HFF-Myc (cell line): Measurements from ENCODE around the gene SNTA1.
A peak's percentile ranks its signal among the peaks of the same experiment; 100 is the strongest.
"Not testable (repeated sequence)": the region's sequence is repeated elsewhere in the genome, so short reads cannot be mapped to it uniquely, and the experiment has no call there.

Experiments
- DNase-seq: peaks from one replicate; pipeline ENCODE4 v3.0.0-alpha.2; 2011; ENCODE audit warnings: low read depth; ENCODE audit errors: extremely low read depth
- H3K4me3 ChIP-seq: replicated peaks from 2 replicates; pipeline ENCODE4 v1.5.1; 2011; ENCODE audit warnings: low read depth, mild to moderate bottlenecking, control low read depth, low read length
- CTCF ChIP-seq: IDR thresholded peaks from 2 replicates; pipeline ENCODE4 v1.5.1; 2012; ENCODE audit warnings: mild to moderate bottlenecking, low read depth, low read length, control low read depth; ENCODE audit errors: missing control alignments

Gene SNTA1

DNA sequence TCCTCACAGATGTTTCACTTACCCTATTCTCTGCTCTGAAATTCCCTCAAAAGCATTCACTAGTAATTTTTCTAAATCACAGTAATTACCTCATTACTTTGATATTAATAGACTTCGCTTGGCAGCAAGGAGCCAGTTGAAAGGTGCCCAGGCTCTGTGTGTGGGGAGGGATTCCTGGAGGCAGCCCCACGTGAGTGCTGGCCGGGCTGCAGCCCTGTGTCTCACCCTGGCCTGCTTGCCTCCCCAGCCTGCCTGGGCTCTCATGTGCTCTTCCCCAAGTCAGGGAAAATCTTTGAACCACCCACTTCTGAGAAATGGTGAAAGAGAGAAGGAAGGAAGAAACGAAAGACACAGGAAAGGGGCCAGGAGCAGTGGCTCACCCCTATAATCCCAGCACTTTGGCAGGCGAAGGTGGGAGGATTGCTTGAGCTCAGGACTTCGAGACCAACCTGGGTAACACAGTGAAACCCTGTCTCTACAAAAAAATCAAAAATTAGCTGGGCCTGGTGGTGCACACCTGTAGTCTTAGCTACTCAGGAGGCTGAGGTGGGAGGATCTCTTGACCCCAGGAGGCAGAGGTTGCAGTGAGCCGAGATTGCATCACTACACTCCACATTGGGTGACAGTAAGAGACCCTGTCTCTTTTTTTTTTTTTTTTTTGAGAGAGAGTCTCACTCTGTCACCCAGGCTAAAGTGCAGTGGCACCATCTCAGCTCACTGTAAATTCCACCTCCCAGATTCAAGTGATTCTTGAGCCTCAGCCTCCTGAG lies 20.0 kb upstream of the SNTA1 start:
- H3K4me3 ChIP-seq = no peak overlapping the region
- no peak for DNase-seq
- TF ChIP-seq CTCF = no peak

DNA sequence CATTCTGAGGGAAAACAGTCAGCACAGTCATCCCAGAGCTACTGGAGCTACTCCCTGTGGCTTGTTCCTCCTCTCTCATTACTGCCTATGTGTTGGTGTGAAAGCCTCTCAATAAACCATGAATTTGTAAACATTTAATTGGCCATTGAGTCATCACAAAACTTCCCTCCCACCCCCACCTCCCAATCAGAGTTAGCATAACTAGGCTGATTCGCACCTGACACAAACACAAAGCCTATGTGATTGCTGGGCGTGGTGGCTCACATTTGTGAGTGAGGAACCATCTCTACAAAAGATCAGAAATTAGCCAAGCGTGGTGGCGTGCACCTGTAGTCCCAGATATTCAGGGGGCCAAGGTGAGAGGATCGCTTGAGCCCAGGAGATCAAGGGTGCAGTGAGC lies 17.1 kb upstream of the SNTA1 start:
- DNase-seq = no peak
- TF ChIP-seq CTCF = no peak
- H3K4me3 ChIP-seq = no peak overlapping the region

- no peak for TF ChIP-seq CTCF
- no peak overlapping the region for H3K4me3 ChIP-seq
- DNase-seq = no peak
Measured at GRCh38 chr20:33459599-33459998, 16.0 kb upstream of the SNTA1 start.

DNA sequence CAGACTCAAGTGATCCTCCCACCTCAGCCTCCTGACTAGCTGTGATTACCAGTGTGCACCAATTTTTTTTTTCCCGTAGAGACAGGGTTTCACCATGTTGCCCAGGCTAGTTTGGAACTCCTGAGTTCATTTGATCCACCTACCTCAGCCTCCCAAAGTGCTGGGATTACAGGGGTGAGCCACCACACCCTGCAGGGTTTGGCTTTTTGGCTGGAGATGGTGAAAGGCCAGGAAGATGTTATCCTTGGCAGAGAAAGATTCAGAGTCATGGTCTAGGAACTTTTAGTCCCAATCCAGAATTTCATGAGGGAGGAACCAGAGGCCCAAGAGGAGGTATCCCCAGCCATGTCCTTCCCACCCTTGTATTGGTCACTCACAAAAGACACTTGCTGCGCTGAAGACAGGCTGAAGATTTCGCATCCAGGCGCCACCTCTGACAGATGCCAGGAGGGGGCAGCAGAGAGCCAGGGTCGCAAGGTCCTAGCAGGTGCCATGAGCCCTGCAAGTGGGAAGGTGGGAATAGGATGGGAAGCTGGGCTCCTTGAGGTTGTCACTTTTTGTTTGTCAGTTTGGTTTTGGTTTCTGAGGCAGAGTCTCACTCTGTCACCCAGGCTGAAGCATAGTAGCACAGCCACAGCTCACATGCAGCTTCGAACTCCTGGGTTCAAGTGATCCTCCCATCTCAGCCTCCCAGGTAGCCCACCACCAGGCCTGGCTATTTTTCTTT lies 13.5 kb upstream of the SNTA1 start:
- TF ChIP-seq CTCF = peak; percentile 92
- H3K4me3 ChIP-seq = not testable (repeated sequence)
- peak; percentile 29 for DNase-seq

- no peak overlapping the region for H3K4me3 ChIP-seq
- TF ChIP-seq CTCF = no peak
- no peak for DNase-seq
Measured at GRCh38 chr20:33450867-33451266, 7.3 kb upstream of the SNTA1 start.

GRCh38 chr20:33445881-33446625 lies 2.5 kb upstream of the SNTA1 start:
- H3K4me3 ChIP-seq = no peak overlapping the region
- DNase-seq = no peak
- TF ChIP-seq CTCF = no peak
